Dendritic cell treated with granulocyte-macrophage colony-stimulating factor and Interleukin-4, amounts not matched to agents 40 ng/mL and 50 ng/mL, for 4 days (primary cell): ENCODE data around the gene COBL.

Experiments used
- H3K27ac Mint-ChIP-seq: one replicate; pipeline ENCODE4 v1.8.0; 2022; ENCODE audit warnings: mild to moderate bottlenecking, mixed read lengths
- H3K27me3 Mint-ChIP-seq: one replicate; pipeline ENCODE4 v1.8.0; 2022; ENCODE audit warnings: mild to moderate bottlenecking, mixed read lengths
- H3K36me3 Mint-ChIP-seq: one replicate; pipeline ENCODE4 v1.8.0; 2022; ENCODE audit warnings: low read depth, mixed read lengths
- H3K4me1 Mint-ChIP-seq: one replicate; pipeline ENCODE4 v1.8.0; 2022; ENCODE audit warnings: low read depth, mixed read lengths
- H3K4me3 Mint-ChIP-seq: one replicate; pipeline ENCODE4 v1.8.0; 2022; ENCODE audit warnings: mild to moderate bottlenecking, moderate library complexity, mixed read lengths
- H3K9me3 Mint-ChIP-seq: one replicate; pipeline ENCODE4 v1.8.0; 2022; ENCODE audit warnings: mixed read lengths
- intact Hi-C: fragments of 100-400 bp; cut with micrococcal nuclease; formaldehyde crosslinking; loops from one replicate; pipeline ENCODE4 v1.15.0; 2022

Gene COBL

DNA sequence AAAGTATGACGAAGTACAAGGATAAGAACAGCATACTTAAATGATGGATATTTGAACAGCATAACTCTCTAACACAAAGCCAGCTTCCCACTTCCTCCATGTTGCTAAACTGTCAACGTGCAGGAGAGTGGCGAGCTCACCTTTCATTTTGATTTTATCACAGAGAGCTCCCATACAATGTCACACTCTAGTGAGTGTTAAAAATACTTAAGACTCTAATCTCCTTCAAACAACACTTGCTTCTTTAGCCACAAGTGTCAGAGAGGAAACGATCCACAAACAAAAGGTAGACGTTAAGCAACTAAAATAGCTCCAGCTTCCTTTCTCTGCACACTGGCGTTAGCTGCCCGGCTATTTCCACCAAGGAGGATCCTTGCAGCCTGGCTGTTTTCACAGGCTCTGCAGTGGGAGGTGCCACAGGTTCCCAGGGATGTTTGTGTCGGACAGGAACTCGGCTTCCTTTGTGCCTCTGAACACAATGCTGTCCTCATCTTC lies 194.6 kb downstream of the COBL start:
- Mint-ChIP-seq H3K4me1 (peaks cover 6% of the 10 kb centered on the region), H3K36me3 (no peaks in the 10 kb centered on the region), H3K9me3 (no peaks in the 10 kb centered on the region), H3K27ac (no peak overlapping the region), H3K27me3 (no peaks in the 10 kb centered on the region), H3K4me3 (no peak overlapping the region)
- intact Hi-C loops: no loop called here

DNA sequence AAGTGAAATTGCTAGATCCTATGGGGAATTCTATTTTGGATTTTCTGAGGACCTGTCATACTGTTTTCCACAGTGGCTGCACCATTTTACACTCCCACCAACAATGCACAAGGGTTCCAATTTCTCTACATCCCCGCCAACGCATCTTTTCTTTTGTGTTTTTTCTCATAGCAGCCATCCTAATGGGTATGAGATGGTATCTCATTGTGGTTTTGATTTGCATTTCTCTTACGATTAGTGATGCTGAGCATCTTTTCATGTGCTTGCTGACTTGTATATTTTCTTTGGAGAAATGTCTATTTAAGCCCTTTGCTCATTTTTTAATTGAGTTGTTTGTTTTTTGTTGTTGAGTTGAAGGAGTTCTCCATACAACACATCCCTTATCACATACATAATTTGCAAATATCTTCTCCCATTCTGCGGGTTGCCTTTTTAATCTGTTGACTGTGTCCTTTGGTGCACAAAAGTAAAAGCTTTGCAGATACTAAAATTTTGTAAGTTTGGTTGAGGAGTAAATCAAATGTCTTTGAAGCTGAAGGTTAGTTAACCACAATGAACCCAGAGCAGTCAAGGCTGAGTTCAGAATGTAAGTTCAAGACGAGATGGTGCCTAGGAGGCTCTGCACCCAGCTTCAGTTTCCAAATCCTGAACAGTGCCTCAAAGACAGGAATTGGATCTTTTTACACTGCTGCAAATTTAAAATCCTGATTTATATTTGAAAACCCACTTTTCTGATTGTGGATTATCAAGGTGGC lies 195.4 kb downstream of the COBL start:
- H3K36me3 Mint-ChIP-seq: no peaks in the 10 kb centered on the region
- no peak overlapping the region for H3K27ac Mint-ChIP-seq
- intact Hi-C loops: no loop called here
- no peaks in the 10 kb centered on the region for H3K9me3 Mint-ChIP-seq
- H3K4me3 Mint-ChIP-seq: no peak overlapping the region
- peaks cover 6% of the 10 kb centered on the region for H3K4me1 Mint-ChIP-seq
- no peaks in the 10 kb centered on the region for H3K27me3 Mint-ChIP-seq

DNA sequence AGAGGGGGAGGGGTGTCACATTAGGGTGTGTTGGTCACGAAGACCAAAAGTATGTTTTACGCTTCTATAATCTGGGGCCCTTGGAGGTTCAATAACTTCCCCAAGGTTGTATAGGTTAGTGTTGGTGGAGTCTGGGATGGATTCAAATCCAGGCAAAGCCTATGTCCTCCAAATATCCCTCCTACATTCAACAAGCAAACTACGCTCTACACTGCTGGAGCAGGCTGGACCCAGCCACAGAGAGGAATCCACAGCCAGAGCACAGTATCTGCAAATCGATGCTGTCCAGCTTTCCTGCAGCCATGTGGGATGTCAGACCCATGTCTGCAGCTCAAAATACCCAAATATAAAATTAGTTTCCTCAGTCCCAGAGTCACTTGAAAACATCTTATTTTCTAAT lies 198.0 kb downstream of the COBL start:
- intact Hi-C loops: no loop called here
- Mint-ChIP-seq H3K4me1 (peaks cover 11% of the 10 kb centered on the region), H3K4me3 (no peak overlapping the region), H3K9me3 (no peaks in the 10 kb centered on the region), H3K36me3 (no peaks in the 10 kb centered on the region), H3K27ac (no peak overlapping the region), H3K27me3 (no peaks in the 10 kb centered on the region)

DNA sequence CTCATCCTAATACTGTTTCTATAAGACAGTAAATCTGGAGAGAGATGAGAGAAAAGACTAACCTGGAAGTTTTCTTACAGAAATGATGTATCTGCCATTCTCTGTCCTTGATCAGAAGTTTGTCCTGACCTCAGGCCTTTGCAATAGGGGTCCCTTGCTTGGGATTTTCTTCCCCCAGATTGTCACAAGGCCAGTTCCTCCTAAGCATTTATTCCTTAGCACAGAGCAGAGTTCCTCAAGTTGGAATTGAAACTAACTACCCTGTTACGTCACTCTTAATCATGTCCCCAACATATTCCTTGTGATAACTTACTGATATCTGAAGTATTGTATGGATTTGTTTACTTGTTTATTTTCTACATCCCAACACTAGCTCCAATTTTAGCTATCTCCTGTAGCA lies 202.1 kb downstream of the COBL start:
- Mint-ChIP-seq H3K9me3 (no peaks in the 10 kb centered on the region), H3K27me3 (no peaks in the 10 kb centered on the region)

DNA sequence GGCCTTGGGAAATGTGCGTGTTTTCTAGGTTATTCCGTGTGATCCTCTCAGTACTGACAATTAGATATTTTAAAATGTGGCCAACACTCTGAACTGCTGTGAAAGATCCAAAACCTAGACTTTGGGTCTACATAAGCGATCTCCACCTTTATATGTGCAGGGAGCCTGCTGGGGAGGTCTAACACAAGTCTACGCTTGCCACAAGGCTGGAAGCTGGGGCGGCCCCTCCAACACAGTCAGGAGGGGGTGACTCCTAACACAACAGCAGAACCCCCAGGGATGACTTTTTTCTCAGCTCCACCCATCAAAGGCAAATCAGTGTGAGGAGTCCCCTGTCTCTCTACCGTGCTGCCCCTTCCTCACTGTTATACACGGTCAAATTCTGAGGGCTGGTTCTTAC lies 202.6 kb downstream of the COBL start:
- intact Hi-C loops: no loop called here
- Mint-ChIP-seq H3K27ac (no peak overlapping the region), H3K9me3 (no peaks in the 10 kb centered on the region), H3K27me3 (no peaks in the 10 kb centered on the region), H3K36me3 (no peaks in the 10 kb centered on the region), H3K4me1 (peaks cover 5% of the 10 kb centered on the region), H3K4me3 (no peak overlapping the region)

More for the DNA sequence above, 202.1 kb downstream of the COBL start:
- intact Hi-C loops: no loop called here
- Mint-ChIP-seq H3K4me1 (peaks cover 5% of the 10 kb centered on the region), H3K36me3 (no peaks in the 10 kb centered on the region), H3K4me3 (no peak overlapping the region), H3K27ac (no peak overlapping the region)

DNA sequence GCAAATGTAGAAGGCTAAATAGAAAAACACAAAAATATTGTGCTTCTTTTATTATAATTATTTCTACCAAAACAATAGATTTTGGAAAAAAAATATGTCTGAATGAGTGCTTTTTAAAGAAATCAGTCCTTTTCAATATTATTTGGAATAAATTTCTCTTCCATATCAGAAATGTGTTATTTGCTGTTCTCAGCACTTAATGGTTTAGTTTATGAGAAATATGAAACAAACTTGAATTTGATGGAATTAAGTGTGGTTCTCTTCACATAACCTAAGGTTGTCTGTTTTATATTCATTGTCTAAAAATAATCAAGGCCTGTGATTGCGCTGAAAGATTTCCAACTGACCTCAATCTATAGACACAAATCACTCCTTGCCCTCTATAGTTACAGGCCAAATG lies 203.0 kb downstream of the COBL start:
- Mint-ChIP-seq H3K9me3 (no peaks in the 10 kb centered on the region), H3K4me1 (peaks cover 5% of the 10 kb centered on the region), H3K27ac (no peak overlapping the region), H3K27me3 (no peaks in the 10 kb centered on the region), H3K4me3 (no peak overlapping the region), H3K36me3 (no peaks in the 10 kb centered on the region)
- intact Hi-C loops: no loop called here

DNA sequence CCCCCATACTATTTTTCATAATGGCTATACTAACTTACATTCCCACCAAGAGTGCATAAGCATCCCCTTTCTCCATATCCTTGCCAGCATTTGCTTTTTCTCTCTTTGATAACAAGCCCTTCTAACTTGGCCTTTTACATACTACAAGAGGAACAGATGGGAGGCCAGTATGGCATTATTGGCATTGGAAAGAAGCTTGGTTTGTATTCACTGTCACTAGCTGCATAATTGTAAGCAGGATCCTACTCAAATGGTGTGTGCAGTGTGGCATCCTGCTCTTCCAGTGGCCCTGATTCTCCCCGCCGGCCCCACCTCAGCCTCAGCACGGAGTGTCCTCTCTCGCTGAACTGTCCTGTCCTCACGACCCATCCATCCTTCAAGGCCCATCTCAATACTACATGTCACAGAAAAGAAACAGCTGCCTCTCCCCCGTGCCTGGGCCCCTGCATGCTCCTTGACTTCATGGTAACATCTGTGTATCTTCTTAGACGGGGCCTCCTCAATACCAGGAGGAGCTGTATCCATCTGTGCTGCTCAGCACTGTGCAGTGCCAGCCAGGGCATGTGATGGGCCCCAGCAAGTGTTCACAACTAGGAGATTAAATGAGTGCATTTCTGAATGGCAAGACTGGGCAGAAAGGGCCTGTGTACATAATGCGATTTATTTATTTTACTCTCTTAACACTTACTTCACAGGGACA lies 205.2 kb downstream of the COBL start:
- Mint-ChIP-seq H3K4me3 (no peak overlapping the region), H3K4me1 (peaks cover 5% of the 10 kb centered on the region), H3K27me3 (no peaks in the 10 kb centered on the region), H3K36me3 (no peaks in the 10 kb centered on the region), H3K27ac (no peak overlapping the region), H3K9me3 (no peaks in the 10 kb centered on the region)
- intact Hi-C loops: no loop called here

DNA sequence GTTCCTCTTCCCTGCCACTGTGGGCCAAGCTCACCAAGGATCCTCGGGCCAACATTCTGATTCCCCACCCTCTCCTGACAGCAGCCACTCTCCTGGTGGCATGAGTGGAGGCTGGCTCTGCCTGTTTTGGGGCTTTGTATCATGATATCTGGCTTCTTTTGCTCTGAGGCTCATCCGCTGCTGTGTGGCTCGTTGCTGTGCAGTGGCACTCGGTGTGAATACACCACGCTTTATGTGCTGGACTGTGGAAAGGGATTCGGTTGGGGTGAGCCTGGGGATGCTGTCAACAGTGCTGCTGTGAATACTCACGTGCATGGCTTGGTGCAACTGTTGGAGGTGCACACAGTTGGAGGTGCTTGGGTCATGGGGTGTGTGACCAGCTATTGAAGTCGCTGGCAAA lies 208.5 kb downstream of the COBL start:
- no peaks in the 10 kb centered on the region for H3K9me3 Mint-ChIP-seq
- no peaks in the 10 kb centered on the region for H3K36me3 Mint-ChIP-seq
- no peaks in the 10 kb centered on the region for H3K27me3 Mint-ChIP-seq
- no peaks in the 10 kb centered on the region for H3K4me1 Mint-ChIP-seq
- no peak overlapping the region for H3K4me3 Mint-ChIP-seq
- H3K27ac Mint-ChIP-seq: no peak overlapping the region
- intact Hi-C loops: no loop called here

DNA sequence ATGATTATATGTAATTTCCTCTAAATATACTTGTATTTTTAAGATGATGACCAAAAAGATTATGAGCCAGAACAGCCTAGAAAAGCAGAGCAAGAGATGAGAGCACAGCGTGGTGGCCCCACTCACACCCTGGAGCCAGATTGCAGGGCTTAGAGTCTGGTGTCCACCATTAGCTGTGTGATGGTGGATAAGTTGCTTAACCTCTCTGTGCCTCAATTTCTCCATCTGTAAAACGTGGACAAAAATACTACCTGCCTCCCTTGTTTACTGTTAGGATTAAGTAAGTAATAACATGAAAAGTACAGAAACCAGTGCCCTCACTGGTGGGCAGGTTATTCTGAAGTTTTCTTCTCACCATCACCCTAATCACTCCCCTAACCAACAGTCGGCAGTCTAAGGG lies 212.3 kb downstream of the COBL start:
- no peaks in the 10 kb centered on the region for H3K4me1 Mint-ChIP-seq
- no peaks in the 10 kb centered on the region for H3K9me3 Mint-ChIP-seq
- no peaks in the 10 kb centered on the region for H3K27me3 Mint-ChIP-seq
- intact Hi-C loops: no loop called here
- H3K4me3 Mint-ChIP-seq: no peak overlapping the region
- no peak overlapping the region for H3K27ac Mint-ChIP-seq
- H3K36me3 Mint-ChIP-seq: no peaks in the 10 kb centered on the region

DNA sequence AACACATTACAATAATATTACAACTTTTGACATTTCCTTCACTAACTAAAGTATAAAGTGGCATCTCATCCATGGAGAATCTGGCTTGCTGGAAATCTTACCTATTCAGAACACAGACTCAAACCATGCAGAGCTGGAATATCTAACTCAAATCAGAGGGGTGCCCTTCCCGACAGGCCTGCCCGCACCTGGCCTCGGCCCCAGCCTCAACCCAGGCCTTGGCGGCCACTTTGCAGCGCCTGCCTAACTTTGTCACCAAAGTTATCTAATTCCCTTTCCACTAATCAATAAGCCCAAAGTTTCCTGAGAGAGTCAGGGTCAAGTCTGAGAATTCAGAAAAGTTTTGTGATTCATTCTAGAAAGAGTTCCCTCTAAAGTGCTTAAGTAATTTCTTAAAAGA lies 212.9 kb downstream of the COBL start:
- intact Hi-C loops: no loop called here
- Mint-ChIP-seq H3K4me1 (no peaks in the 10 kb centered on the region), H3K36me3 (no peaks in the 10 kb centered on the region), H3K27me3 (no peaks in the 10 kb centered on the region), H3K27ac (no peak overlapping the region), H3K9me3 (no peaks in the 10 kb centered on the region), H3K4me3 (no peak overlapping the region)

DNA sequence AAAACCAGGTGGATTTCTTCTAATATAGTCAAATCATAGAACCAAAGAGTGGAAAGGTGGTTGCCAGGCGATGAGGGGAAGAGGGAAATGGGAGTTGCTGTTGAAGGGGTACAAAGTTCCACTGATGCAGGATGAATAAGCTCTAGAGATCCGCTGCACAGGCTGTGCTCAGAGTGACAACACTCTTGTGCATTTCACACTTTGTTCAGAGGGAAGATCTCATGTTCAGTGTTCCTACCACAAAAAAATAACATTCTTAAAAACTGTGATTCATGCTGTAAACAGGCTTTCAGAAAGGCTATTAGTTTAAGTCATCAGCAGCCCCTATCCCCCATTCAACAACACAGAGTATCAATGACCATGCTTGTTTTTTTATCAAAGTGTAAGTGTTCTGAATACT lies 213.8 kb downstream of the COBL start:
- Mint-ChIP-seq H3K9me3 (no peaks in the 10 kb centered on the region), H3K27ac (no peak overlapping the region), H3K36me3 (no peaks in the 10 kb centered on the region), H3K4me1 (no peaks in the 10 kb centered on the region), H3K4me3 (no peak overlapping the region), H3K27me3 (no peaks in the 10 kb centered on the region)
- intact Hi-C loops: no loop called here

DNA sequence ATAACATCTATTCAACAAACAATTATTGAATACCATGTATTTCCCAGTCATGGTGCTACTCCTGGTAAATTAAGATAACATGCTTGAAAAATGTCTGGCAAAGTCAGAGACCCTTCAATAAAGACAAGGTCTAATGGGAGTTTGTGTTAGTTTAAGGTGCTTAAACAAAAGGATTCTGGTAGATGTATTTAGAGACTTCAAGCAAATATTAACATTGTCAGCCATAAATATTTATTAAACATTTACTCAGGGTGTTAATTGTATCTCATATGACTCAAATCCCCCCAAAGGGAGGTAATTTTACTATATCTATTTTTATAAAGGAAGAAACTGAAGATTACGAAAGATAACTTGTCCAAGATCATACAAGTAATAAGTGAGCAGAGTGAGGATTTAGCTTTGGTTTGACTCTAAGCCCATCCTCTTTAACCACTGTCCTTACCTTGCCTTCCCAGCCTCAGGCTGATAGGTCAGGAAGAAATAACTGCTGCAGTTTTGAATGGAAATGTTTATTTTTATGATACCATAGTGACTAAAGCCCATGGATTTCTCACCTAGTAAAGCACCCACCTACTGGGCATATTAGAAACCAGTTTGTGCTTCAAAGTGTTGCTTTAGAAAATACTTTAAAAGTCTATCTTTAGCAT lies 215.4 kb downstream of the COBL start:
- Mint-ChIP-seq H3K27me3 (no peaks in the 10 kb centered on the region), H3K4me1 (no peaks in the 10 kb centered on the region), H3K9me3 (peaks cover 11% of the 10 kb centered on the region), H3K4me3 (no peak overlapping the region), H3K36me3 (no peaks in the 10 kb centered on the region), H3K27ac (no peak overlapping the region)
- intact Hi-C loops: no loop called here

DNA sequence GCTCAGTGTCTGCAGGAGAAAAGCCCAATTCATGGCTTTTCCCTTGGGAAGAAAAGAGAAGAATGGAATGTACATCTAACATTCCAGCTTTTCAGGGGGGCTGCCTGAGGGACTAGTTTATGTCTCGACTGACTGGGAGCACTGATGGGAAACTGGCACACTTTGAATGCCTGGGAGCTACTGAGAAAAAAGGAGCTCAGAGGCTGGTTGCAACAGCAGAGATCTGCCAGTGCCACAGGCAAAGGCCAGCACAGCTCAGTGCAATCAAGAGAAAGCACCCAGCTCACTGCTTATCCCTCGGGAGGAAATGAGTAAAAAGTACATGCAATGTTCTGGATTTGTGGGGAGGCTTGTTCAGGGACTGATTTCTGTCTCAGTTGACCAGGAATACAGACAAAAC lies 226.2 kb downstream of the COBL start:
- H3K4me1 Mint-ChIP-seq: no peaks in the 10 kb centered on the region
- intact Hi-C loops: no loop called here
- no peaks in the 10 kb centered on the region for H3K36me3 Mint-ChIP-seq
- H3K27ac Mint-ChIP-seq: no peak overlapping the region
- H3K27me3 Mint-ChIP-seq: no peaks in the 10 kb centered on the region
- no peak overlapping the region for H3K4me3 Mint-ChIP-seq
- peaks cover 41% of the 10 kb centered on the region for H3K9me3 Mint-ChIP-seq

DNA sequence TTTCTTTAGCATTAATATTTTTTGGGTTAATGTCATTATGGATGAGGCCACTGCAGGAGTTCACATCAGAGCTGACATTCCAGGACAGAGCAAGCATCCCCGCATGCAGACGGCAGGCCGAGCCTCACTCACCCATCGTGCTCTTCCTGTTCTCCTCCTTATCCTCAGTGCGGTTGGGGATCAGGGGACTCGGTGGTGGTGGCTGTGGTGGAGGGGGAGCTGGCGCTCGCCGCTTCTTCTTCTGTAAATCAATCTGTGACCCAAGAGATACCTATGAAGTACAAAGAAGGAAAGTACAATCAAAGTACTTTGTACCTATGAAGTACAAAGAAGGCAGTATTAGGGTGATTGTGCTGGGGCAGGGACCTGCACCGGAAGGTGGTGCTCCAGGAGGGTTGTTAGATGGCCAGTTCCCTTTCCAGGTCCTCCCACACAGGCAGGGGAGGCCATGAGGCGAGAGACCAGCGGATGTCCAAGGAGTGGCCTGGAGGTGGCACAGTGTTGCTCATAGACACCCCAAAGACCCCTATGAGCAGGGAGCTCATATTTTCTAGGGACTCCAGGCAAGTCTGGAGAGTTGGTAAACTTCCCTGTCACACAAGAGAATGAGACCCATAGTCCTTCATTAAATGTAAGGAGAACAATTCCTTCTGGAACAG lies 231.4 kb downstream of the COBL start:
- Mint-ChIP-seq H3K27ac (no peak overlapping the region), H3K4me3 (no peak overlapping the region), H3K36me3 (no peaks in the 10 kb centered on the region), H3K9me3 (peaks cover 3% of the 10 kb centered on the region), H3K27me3 (no peaks in the 10 kb centered on the region), H3K4me1 (no peaks in the 10 kb centered on the region)
- intact Hi-C loops: no loop called here
